Stimulated activated CD4-positive, alpha-beta T cell treated with anti-CD3 and anti-CD28 coated beads, Interleukin-12 subunit alpha, Interleukin-12 subunit beta, amount 100 ng/mL, for 24 hours (primary cell): Measurements from ENCODE around the gene CMYA5.

Source experiments
- DNase-seq, 2 experiments: peaks; one replicate each; pipeline ENCODE4 v3.0.0-alpha.2; 2020; ENCODE audit warnings: low read depth in 2 of 2

CMYA5 gene

DNA sequence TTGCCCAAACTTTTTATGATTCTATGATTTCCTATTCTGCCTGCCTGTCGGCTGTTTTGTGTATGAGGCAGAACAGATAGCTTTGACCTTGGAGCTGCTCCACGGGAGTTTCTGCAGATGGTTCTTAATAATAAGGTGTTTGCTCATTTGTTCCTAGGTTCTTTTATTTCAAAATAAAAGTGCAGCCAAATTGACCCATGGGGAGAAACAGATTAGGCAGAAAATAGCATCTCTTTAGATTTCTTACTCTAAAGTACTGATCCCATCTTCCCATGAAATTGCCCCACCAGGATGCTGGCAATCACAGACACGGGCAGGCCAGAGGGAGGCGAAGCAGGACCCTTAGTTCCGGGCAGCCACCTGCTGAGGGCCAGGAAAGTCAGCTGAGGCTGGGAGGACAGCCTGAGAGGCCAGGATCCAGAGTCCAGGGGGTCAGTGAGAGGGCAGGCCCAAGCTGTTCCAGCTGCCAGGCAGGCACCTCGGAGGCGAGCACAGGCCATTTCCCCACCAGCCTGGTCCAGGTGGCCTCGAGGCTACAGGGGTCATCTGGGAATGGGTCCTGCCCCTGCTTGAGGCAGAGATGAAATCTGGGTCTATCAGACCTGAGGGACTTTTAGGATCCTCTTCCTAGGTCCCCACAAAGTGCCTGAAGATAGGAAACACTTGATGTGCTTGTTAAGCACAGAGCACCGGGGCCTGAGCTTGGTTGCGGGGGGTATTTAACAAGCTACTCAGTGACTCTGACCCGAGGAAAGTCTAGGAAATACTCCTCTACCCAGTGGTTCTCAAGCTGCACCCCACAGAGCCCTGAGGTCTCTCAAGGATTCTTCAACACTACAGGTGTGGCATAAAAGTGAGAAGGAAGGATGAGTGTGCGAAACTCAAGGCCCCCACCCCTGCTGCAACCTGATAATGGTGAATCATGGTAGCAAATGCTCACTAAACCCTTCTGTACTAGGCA, 145.4 kb downstream of the CMYA5 start:
- DNase-seq = no peak

GRCh38 chr5:79837761-79838551, 148.3 kb downstream of the CMYA5 start:
- no peak for DNase-seq

GRCh38 chr5:79840084-79840990, 150.7 kb downstream of the CMYA5 start:
- no peak for DNase-seq

DNA sequence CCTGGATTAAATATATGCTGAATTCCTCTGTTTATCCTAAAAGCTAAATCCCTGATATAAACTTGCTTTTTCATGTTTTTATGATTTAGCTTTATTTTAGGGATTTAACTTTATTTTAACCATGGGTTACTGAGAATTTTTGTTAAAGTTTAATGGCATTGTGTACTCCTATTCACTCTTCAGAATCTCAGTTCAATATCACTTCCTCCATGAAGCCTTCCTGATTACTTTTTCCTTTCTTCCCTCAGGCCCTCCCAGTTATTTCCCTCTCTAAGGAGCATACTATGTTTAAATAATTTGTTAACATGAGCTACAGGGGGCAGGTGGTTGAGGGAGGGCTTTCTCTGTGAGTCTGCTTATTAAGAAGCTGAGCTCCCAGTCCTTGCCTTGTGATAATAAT, 151.5 kb downstream of the CMYA5 start:
- no peak for DNase-seq

DNA sequence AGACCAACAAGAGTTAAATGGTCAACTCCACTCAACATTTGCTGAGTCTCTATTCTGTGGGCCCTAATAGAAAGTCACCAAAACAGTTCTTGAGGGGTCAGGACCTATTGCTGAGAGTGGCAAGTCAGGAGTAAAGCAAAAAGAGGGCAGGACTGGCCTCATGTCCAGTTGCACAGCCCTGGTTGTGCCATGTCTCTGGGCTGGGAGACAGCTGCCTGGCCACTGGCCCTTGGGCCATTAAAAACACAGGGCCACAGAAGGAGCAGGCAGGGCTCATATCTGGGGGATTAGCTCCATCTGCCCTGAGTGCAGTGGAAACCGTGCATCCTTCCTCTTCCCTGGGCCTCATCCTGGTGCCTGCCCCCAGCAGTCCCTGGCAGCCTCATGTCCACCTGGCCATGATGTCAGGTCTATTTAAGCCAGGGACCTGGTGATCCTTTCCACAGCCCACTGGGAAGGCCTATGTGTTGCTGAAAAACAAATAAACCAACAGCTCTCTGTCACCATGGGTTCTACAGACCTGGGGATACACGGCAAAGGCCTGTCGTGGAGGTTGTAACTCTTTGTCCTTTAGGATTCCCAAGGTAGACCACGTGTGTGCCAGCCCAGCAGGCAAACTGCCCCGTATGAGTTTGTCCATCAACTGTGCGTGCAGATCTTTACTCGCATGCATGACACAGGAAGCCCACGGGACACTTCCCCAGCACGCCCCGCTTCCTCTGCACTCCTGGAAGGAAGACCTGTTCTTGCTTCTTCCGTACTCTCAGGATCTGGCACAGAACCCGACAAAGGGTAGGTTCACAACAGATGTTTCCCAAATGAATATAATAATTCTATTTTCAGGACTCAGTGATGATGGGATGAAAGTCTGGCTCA, 152.6 kb downstream of the CMYA5 start:
- no peak for DNase-seq

GRCh38 chr5:79842991-79843390, 153.4 kb downstream of the CMYA5 start:
- DNase-seq = no peak

GRCh38 chr5:79843450-79844388, 154.1 kb downstream of the CMYA5 start:
- no peak for DNase-seq

DNA sequence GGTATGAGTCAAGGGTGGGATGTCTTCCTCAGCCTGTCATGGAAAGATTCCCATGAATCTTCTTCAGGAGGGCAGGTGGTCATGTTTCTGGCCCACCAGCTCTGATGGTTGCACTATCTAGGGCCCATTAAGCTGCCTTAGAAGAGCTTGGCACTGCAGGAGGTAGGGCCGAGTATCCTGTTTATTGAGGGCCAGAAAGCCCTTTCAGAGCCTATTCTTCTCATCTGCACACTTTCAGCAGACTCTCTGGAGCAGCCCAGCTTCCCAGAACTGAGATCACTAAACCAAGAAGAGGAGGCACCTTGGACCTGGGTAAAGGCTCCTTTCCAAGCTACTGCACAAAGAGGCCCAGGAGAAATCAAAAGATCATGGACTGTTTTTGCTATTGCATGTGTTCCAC, 154.9 kb downstream of the CMYA5 start:
- DNase-seq = no peak

DNA sequence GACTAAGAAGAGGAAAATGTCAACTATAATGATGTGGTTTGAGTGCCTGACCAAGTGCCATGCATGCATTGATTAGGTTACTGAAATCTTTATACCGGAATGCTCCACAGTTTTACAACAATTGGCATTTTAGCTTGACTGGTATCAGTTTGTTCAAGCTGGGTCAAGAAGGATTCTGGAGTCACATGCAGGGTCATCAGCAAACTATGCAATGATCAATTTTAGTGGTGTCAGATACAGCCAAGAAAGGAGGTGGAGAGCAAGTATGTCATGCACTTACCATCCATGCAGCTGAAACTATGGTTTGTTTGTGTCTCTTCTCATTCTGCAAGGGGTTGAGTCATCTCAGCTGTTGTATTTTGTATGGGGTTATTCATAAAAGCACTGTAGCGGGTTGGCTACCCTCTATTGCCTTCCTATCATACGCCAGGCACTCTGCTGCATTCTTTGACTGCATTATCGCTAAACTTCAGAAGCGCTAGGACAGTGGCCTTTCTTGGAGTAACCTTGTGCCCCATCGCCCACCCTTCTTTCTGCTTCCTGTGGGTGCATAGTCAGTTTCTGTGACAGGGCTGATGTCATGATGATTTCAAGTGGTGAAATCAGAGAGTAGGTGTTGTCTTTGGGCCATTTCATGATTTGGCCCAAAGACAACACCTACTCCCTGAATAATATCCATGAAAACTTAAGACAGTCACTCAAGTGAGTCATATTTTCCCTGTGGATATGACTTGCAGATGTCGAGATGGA, 156.0 kb downstream of the CMYA5 start:
- DNase-seq = no peak

DNA sequence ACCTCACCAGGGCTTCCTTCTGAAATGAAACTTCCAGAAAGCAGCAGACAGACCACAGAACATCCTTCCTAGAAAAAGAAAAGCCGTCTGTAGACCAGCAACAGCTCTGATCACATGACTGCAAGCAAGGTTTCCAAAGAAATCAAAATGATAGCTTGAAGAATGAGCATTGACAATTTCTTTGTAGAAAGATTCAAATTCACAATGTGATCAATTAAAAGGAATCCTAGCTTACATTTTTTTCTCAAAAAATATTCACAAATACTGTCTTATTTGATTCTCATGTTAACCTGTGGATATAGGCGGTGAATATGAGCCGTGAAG, 156.5 kb downstream of the CMYA5 start:
- no peak for DNase-seq

- no peak for DNase-seq
Measured at GRCh38 chr5:79847561-79847960, 157.9 kb downstream of the CMYA5 start.

DNA sequence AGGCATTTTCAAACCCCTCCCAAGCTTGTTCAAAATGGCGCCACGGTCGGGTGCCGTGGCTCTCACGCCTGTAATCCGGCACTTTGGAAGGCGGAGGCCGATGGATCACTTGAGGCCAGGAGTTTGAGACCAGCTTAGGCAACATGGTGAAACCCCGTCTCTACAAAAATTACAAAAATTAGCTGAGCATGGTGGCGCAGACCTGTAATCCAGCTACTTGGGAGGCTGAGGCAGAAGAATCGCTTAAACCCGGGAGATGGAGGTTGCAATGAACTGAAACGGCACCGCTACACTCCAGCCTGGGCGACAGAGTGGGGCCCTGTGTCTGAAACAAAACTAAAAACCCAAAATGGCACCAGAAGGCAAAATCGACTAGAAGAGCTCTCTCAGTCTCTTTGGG, 159.4 kb downstream of the CMYA5 start:
- DNase-seq = no peak
